Activated naive CD4-positive, alpha-beta T cell treated with anti-CD3 and anti-CD28 coated beads, Interleukin-2, amount 50 U/mL, for 24 hours (primary cell): ENCODE results near the gene AGAP1.

Experiments
- H3K27ac Mint-ChIP-seq: one replicate; pipeline ENCODE4 v1.8.0; 2021; ENCODE audit warnings: mild to moderate bottlenecking, mixed read lengths
- H3K27me3 Mint-ChIP-seq: one replicate; pipeline ENCODE4 v1.8.0; 2021; ENCODE audit warnings: mixed read lengths
- H3K36me3 Mint-ChIP-seq: one replicate; pipeline ENCODE4 v1.8.0; 2021; ENCODE audit warnings: mixed read lengths
- H3K4me1 Mint-ChIP-seq: one replicate; pipeline ENCODE4 v1.8.0; 2021; ENCODE audit warnings: mixed read lengths
- H3K4me3 Mint-ChIP-seq: one replicate; pipeline ENCODE4 v1.8.0; 2021; ENCODE audit warnings: mild to moderate bottlenecking, mixed read lengths
- H3K9me3 Mint-ChIP-seq: one replicate; pipeline ENCODE4 v1.8.0; 2021; ENCODE audit warnings: mixed read lengths

The AGAP1 gene

GRCh38 chr2:236146436-236146835, 652.6 kb downstream of the AGAP1 start:
- Mint-ChIP-seq H3K36me3 (no peaks in the 10 kb centered on the region), H3K4me1 (no peaks in the 10 kb centered on the region), H3K27me3 (peaks cover 12% of the 10 kb centered on the region), H3K27ac (no peak overlapping the region), H3K9me3 (no peaks in the 10 kb centered on the region), H3K4me3 (no peak overlapping the region)

- Mint-ChIP-seq H3K4me3 (no peak overlapping the region), H3K4me1 (no peaks in the 10 kb centered on the region), H3K36me3 (no peaks in the 10 kb centered on the region), H3K27me3 (peaks cover 20% of the 10 kb centered on the region), H3K9me3 (peaks cover 11% of the 10 kb centered on the region), H3K27ac (no peak overlapping the region)
Measured at GRCh38 chr2:236155406-236155805, 661.6 kb downstream of the AGAP1 start.

- Mint-ChIP-seq H3K27ac (no peak overlapping the region), H3K36me3 (no peaks in the 10 kb centered on the region), H3K4me1 (no peaks in the 10 kb centered on the region), H3K27me3 (peaks cover 22% of the 10 kb centered on the region), H3K9me3 (peaks cover 11% of the 10 kb centered on the region), H3K4me3 (no peak overlapping the region)
Measured at GRCh38 chr2:236156095-236156859, 662.4 kb downstream of the AGAP1 start.

- H3K4me1 Mint-ChIP-seq, result no peaks in the 10 kb centered on the region
- H3K9me3 Mint-ChIP-seq, result peaks cover 11% of the 10 kb centered on the region
- H3K36me3 Mint-ChIP-seq, result no peaks in the 10 kb centered on the region
- peaks cover 23% of the 10 kb centered on the region for H3K27me3 Mint-ChIP-seq
- H3K27ac Mint-ChIP-seq, result no peak overlapping the region
- no peak overlapping the region for H3K4me3 Mint-ChIP-seq
Measured at GRCh38 chr2:236156860-236157194, 663.0 kb downstream of the AGAP1 start.

GRCh38 chr2:236157366-236157765, 663.5 kb downstream of the AGAP1 start:
- no peaks in the 10 kb centered on the region for H3K4me1 Mint-ChIP-seq
- H3K27ac Mint-ChIP-seq, result no peak overlapping the region
- H3K4me3 Mint-ChIP-seq, result no peak overlapping the region
- H3K9me3 Mint-ChIP-seq, result peaks cover 8% of the 10 kb centered on the region
- peaks cover 27% of the 10 kb centered on the region for H3K27me3 Mint-ChIP-seq
- no peaks in the 10 kb centered on the region for H3K36me3 Mint-ChIP-seq

- Mint-ChIP-seq H3K27ac (no peak overlapping the region), H3K4me1 (no peaks in the 10 kb centered on the region), H3K27me3 (peaks cover 31% of the 10 kb centered on the region), H3K4me3 (no peak overlapping the region), H3K9me3 (peaks cover 6% of the 10 kb centered on the region), H3K36me3 (no peaks in the 10 kb centered on the region)
Measured at GRCh38 chr2:236157815-236158498, 664.1 kb downstream of the AGAP1 start.

- Mint-ChIP-seq H3K27me3 (peaks cover 31% of the 10 kb centered on the region), H3K27ac (no peak overlapping the region), H3K9me3 (peaks cover 6% of the 10 kb centered on the region), H3K36me3 (no peaks in the 10 kb centered on the region), H3K4me3 (no peak overlapping the region), H3K4me1 (no peaks in the 10 kb centered on the region)
Measured at GRCh38 chr2:236158969-236159777, 665.3 kb downstream of the AGAP1 start.

- H3K9me3 Mint-ChIP-seq, result peaks cover under 1% of the 10 kb centered on the region
- no peak overlapping the region for H3K4me3 Mint-ChIP-seq
- peaks cover 1% of the 10 kb centered on the region for H3K4me1 Mint-ChIP-seq
- H3K36me3 Mint-ChIP-seq, result no peaks in the 10 kb centered on the region
- H3K27me3 Mint-ChIP-seq, result peaks cover 32% of the 10 kb centered on the region
- no peak overlapping the region for H3K27ac Mint-ChIP-seq
Measured at GRCh38 chr2:236159778-236160170, 665.9 kb downstream of the AGAP1 start.

- H3K27me3 Mint-ChIP-seq, result peaks cover 33% of the 10 kb centered on the region
- no peak overlapping the region for H3K4me3 Mint-ChIP-seq
- no peaks in the 10 kb centered on the region for H3K9me3 Mint-ChIP-seq
- no peak overlapping the region for H3K27ac Mint-ChIP-seq
- H3K4me1 Mint-ChIP-seq, result peaks cover 7% of the 10 kb centered on the region
- no peaks in the 10 kb centered on the region for H3K36me3 Mint-ChIP-seq
Measured at GRCh38 chr2:236160366-236161081, 666.7 kb downstream of the AGAP1 start.

GRCh38 chr2:236161082-236161462, 667.2 kb downstream of the AGAP1 start:
- H3K27ac Mint-ChIP-seq, result no peak overlapping the region
- peaks cover 7% of the 10 kb centered on the region for H3K4me1 Mint-ChIP-seq
- H3K9me3 Mint-ChIP-seq, result no peaks in the 10 kb centered on the region
- no peak overlapping the region for H3K4me3 Mint-ChIP-seq
- H3K36me3 Mint-ChIP-seq, result no peaks in the 10 kb centered on the region
- peaks cover 36% of the 10 kb centered on the region for H3K27me3 Mint-ChIP-seq

- no peak overlapping the region for H3K27ac Mint-ChIP-seq
- peaks cover 10% of the 10 kb centered on the region for H3K4me1 Mint-ChIP-seq
Measured at GRCh38 chr2:236161531-236161930, 667.7 kb downstream of the AGAP1 start.

GRCh38 chr2:236162031-236162845, 668.4 kb downstream of the AGAP1 start:
- Mint-ChIP-seq H3K27me3 (peaks cover 40% of the 10 kb centered on the region), H3K9me3 (no peaks in the 10 kb centered on the region), H3K27ac (no peak overlapping the region), H3K4me1 (peaks cover 14% of the 10 kb centered on the region), H3K4me3 (no peak overlapping the region), H3K36me3 (no peaks in the 10 kb centered on the region)

More at GRCh38 chr2:236161531-236161930, 667.7 kb downstream of the AGAP1 start:
- no peaks in the 10 kb centered on the region for H3K36me3 Mint-ChIP-seq
- H3K4me3 Mint-ChIP-seq, result no peak overlapping the region
- H3K9me3 Mint-ChIP-seq, result no peaks in the 10 kb centered on the region
- peaks cover 40% of the 10 kb centered on the region for H3K27me3 Mint-ChIP-seq

GRCh38 chr2:236162882-236163470, 669.1 kb downstream of the AGAP1 start:
- peaks cover 33% of the 10 kb centered on the region for H3K27me3 Mint-ChIP-seq
- peaks cover 14% of the 10 kb centered on the region for H3K4me1 Mint-ChIP-seq
- no peak overlapping the region for H3K4me3 Mint-ChIP-seq
- H3K36me3 Mint-ChIP-seq, result no peaks in the 10 kb centered on the region
- H3K9me3 Mint-ChIP-seq, result no peaks in the 10 kb centered on the region
- no peak overlapping the region for H3K27ac Mint-ChIP-seq

- Mint-ChIP-seq H3K36me3 (no peaks in the 10 kb centered on the region), H3K4me3 (no peak overlapping the region), H3K9me3 (no peaks in the 10 kb centered on the region), H3K27ac (no peak overlapping the region), H3K27me3 (peaks cover 28% of the 10 kb centered on the region), H3K4me1 (peaks cover 14% of the 10 kb centered on the region)
Measured at GRCh38 chr2:236163471-236164200, 669.8 kb downstream of the AGAP1 start.
